ENCODE data around the gene OTUD7B. TPM values are rescaled to one million over a fixed set of nuclear protein-coding genes. Genes with fewer than 3 reads are reported as not detected.
"Not testable (repeated sequence)": the region's sequence is repeated elsewhere in the genome, so short reads cannot be mapped to it uniquely, and the experiment has no call there.

Gene OTUD7B
- total RNA-seq (2014; rRNA removed; shearing (Covaris generic)), result 18.9 TPM in 2 replicates
- 3.0 and 4.1 TPM in 2 replicates for polyA plus RNA-seq (2014; cell fraction: nucleus; rRNA removed)

GRCh38 chr1:150010393-150011115 is at the start of gene OTUD7B:
Gene OTUD7B, minus strand, starts transcription at chr1:150010726. Its CDS starts 33,216 bp downstream, at chr1:149977510.
- DNase-seq (ENCODE audit: extremely low read depth, low read depth), result peak; percentile 79

- no peak for DNase-seq (ENCODE audit: extremely low read depth, low read depth)
These were observed 49.7 kb upstream of the OTUD7B start for GRCh38 chr1:150060260-150060659.

GRCh38 chr1:150056407-150056806 is 45.9 kb upstream of the OTUD7B start:
- no peak for DNase-seq (ENCODE audit: extremely low read depth, low read depth)

- not testable (repeated sequence) for DNase-seq (ENCODE audit: extremely low read depth, low read depth)
These were observed 45.0 kb upstream of the OTUD7B start for GRCh38 chr1:150055507-150055906.

- no peak for DNase-seq (ENCODE audit: extremely low read depth, low read depth)
These were observed 43.4 kb upstream of the OTUD7B start for GRCh38 chr1:150053926-150054325.

- not testable (repeated sequence) for DNase-seq (ENCODE audit: extremely low read depth, low read depth)
These were observed 41.4 kb upstream of the OTUD7B start for GRCh38 chr1:150051905-150052412.

GRCh38 chr1:150051089-150051373 is 40.5 kb upstream of the OTUD7B start:
- DNase-seq (ENCODE audit: extremely low read depth, low read depth), result no peak

GRCh38 chr1:150049926-150050325 is 39.4 kb upstream of the OTUD7B start:
- no peak for DNase-seq (ENCODE audit: extremely low read depth, low read depth)

- no peak for DNase-seq (ENCODE audit: extremely low read depth, low read depth)
These were observed 23.8 kb upstream of the OTUD7B start for GRCh38 chr1:150034336-150034735.

- no peak for DNase-seq (ENCODE audit: extremely low read depth, low read depth)
These were observed 17.8 kb upstream of the OTUD7B start for GRCh38 chr1:150028322-150028721.

GRCh38 chr1:150024156-150024555 is 13.6 kb upstream of the OTUD7B start:
- DNase-seq (ENCODE audit: extremely low read depth, low read depth), result no peak

GRCh38 chr1:150022357-150022756 is 11.8 kb upstream of the OTUD7B start:
- DNase-seq (ENCODE audit: extremely low read depth, low read depth), result no peak

- DNase-seq (ENCODE audit: extremely low read depth, low read depth), result no peak
These were observed 10.7 kb upstream of the OTUD7B start for GRCh38 chr1:150021191-150021694.

- DNase-seq (ENCODE audit: extremely low read depth, low read depth), result no peak
These were observed 10.2 kb upstream of the OTUD7B start for GRCh38 chr1:150020711-150021110.

GRCh38 chr1:150018165-150018564 is 7.6 kb upstream of the OTUD7B start:
- DNase-seq (ENCODE audit: extremely low read depth, low read depth), result no peak

- DNase-seq (ENCODE audit: extremely low read depth, low read depth), result no peak
These were observed 6.8 kb upstream of the OTUD7B start for GRCh38 chr1:150017206-150017750.

GRCh38 chr1:150015651-150016131 is 5.2 kb upstream of the OTUD7B start:
- no peak for DNase-seq (ENCODE audit: extremely low read depth, low read depth)

GRCh38 chr1:150012611-150013010 is 2.1 kb upstream of the OTUD7B start:
- DNase-seq (ENCODE audit: extremely low read depth, low read depth), result no peak

- peak; percentile 33 for DNase-seq (ENCODE audit: extremely low read depth, low read depth)
These were observed 728 bp downstream of the OTUD7B start for GRCh38 chr1:150009604-150010392.

- no peak for DNase-seq (ENCODE audit: extremely low read depth, low read depth)
These were observed 1.8 kb downstream of the OTUD7B start for GRCh38 chr1:150008699-150009098.

- no peak for DNase-seq (ENCODE audit: extremely low read depth, low read depth)
These were observed 3.6 kb downstream of the OTUD7B start for GRCh38 chr1:150006881-150007421.
